Panc1 (cell line): ENCODE results near the gene ZNF174. TPM values are rescaled to one million over a fixed set of nuclear protein-coding genes. Genes with fewer than 3 reads are reported as not detected.

ENCODE experiments used
- ATAC-seq: fragments of 200-7000 bp; cut with Tn5 transposase; 2 replicates; pipeline ENCODE4 v1.9.1; 2020; ENCODE audit warnings: mild to moderate bottlenecking, moderate library complexity
- BruUV-seq: library from RNA; stranded (reverse); fragments of 400-500 nt; replicated peaks from 2 replicates; lab custom pipeline; 2021; lab: Mats Ljungman, UMichigan
- CTCF ChIA-PET: fragments of 300-600 bp; sonication (Branson Sonifier 250); formaldehyde crosslinking; loops from one replicate; lab custom pipeline; 2022; ENCODE audit warnings: antibody characterized with exemption; lab: Charles Lee
- POLR2A ChIA-PET: fragments of 300-600 bp; sonication (Branson Sonifier 250); formaldehyde crosslinking; loops from one replicate; lab custom pipeline; 2022; ENCODE audit warnings: antibody characterized with exemption; lab: Charles Lee
- DNase-seq: peaks from one replicate; pipeline ENCODE4 v3.0.0-alpha.2; 2010; ENCODE audit warnings: low read depth, low spot score
- H3K27ac ChIP-seq: 2 replicates; pipeline ENCODE4 v1.5.1; 2011; ENCODE audit warnings: mild to moderate bottlenecking, low read length, inconsistent platforms
- H3K27me3 ChIP-seq: fragments of 200-500 bp; sonication (Bioruptor generic); 2 replicates; pipeline ENCODE4 v1.6.0; 2014; ENCODE audit warnings: low read length, inconsistent platforms; ENCODE audit not compliant: control insufficient read depth, insufficient read depth
- H3K36me3 ChIP-seq: fragments of 200-500 bp; sonication (Bioruptor generic); 2 replicates; pipeline ENCODE4 v1.5.1; 2014; ENCODE audit warnings: inconsistent platforms, mild to moderate bottlenecking, low read length, moderate library complexity; ENCODE audit not compliant: control insufficient read depth, insufficient read depth
- H3K4me1 ChIP-seq: 2 replicates; pipeline ENCODE4 v1.5.1; 2011; ENCODE audit warnings: inconsistent platforms, mild to moderate bottlenecking, low read length, moderate library complexity; ENCODE audit not compliant: control insufficient read depth, insufficient read depth
- H3K4me3 ChIP-seq, 2 experiments: 2 replicates each; pipeline ENCODE4 v1.5.1; 2011 to 2012; ENCODE audit warnings: low read depth in 2 of 2, low read length in 2 of 2, mild to moderate bottlenecking in 2 of 2, inconsistent platforms in 1 of 2, moderate library complexity in 1 of 2
- H3K9me3 ChIP-seq: fragments of 200-500 bp; sonication (Bioruptor generic); 2 replicates; pipeline ENCODE4 v1.5.1; 2014; ENCODE audit warnings: low read depth, mild to moderate bottlenecking, inconsistent platforms, low read length, moderate library complexity; ENCODE audit not compliant: control insufficient read depth, insufficient read depth
- CTCF ChIP-seq: fragments of 450-650 bp; IDR thresholded peaks from 2 replicates; pipeline ENCODE4 v1.5.1; 2017; ENCODE audit warnings: mild to moderate bottlenecking
- POLR2AphosphoS5 ChIP-seq: IDR thresholded peaks from 2 replicates; pipeline ENCODE4 v1.6.1; 2012; ENCODE audit warnings: mild to moderate bottlenecking, low read depth, low read length, moderate library complexity
- REST ChIP-seq, 2 experiments: IDR thresholded peaks; 2 replicates each; pipeline ENCODE4 v1.6.1; 2011 to 2012; ENCODE audit warnings: low read depth in 2 of 2, control low read depth in 1 of 2, low read length in 1 of 2, mild to moderate bottlenecking in 1 of 2, moderate library complexity in 1 of 2; ENCODE audit not compliant: insufficient read depth in 1 of 2
- SIN3A ChIP-seq: IDR thresholded peaks from 2 replicates; pipeline ENCODE4 v1.6.1; 2012; ENCODE audit warnings: low read depth, mild to moderate bottlenecking, low read length, moderate library complexity, borderline replicate concordance; ENCODE audit not compliant: insufficient read depth
- TCF7L2 ChIP-seq: IDR thresholded peaks from 2 replicates; pipeline ENCODE4 v1.6.1; 2011; ENCODE audit warnings: mild to moderate bottlenecking, low read depth, low read length, inconsistent platforms
- in situ Hi-C: cut with HindIII; loops from 2 replicates; pipeline ENCODE4 v1.10.0; 2016; ENCODE audit warnings: low sequenced_read_pairs, low pct_unique_long_range_greater_than_20kb
- intact Hi-C: fragments of 100-400 bp; cut with micrococcal nuclease; formaldehyde crosslinking; loops from one replicate; pipeline ENCODE4 v1.10.0; 2022; ENCODE audit not compliant: unreplicated experiment
- total RNA-seq: library from RNA; stranded (reverse); gene quantifications from one replicate; pipeline ENCODE4 v1.2.1, GENCODE V29; 2021; ENCODE audit not compliant: unreplicated experiment

The ZNF174 gene
- total RNA-seq, 1 experiment from 2014 or later: 14.4 TPM

GRCh38 chr16:3389663-3390338 is 11.2 kb upstream of the ZNF174 start:
- no TSS peak for BruUV-seq
- Histone ChIP-seq H3K36me3 (no peaks in the 10 kb centered on the region), H3K27me3 (no peaks in the 10 kb centered on the region), H3K4me1 (no peaks in the 10 kb centered on the region), H3K9me3 (peaks cover 46% of the 10 kb centered on the region), H3K4me3 (no peak overlapping the region), H3K27ac (no peak overlapping the region)
- intact Hi-C loops (no loop called here), in situ Hi-C loops (no loop called here)
- no peak for ATAC-seq
- POLR2A ChIA-PET: no interaction called here
- CTCF ChIA-PET: no interaction called here
- no peak for DNase-seq
- TF ChIP-seq CTCF: no peak

- CTCF ChIA-PET: no interaction called here
- TF ChIP-seq REST (IDR thresholded peaks at IDR 0.05; ENCODE audit: insufficient read depth in 1 of 2, low read depth in 2 of 2, low read length in 1 of 2) (no peak), TCF7L2 (no peak), SIN3A (no peak), POLR2AphosphoS5 (no peak), CTCF (no peak)
- Histone ChIP-seq H3K9me3 (peaks cover 43% of the 10 kb centered on the region), H3K36me3 (peaks cover 6% of the 10 kb centered on the region; the same call in 1 of the 2 replicates), H3K27ac (peak overlapping the region; percentile 91), H3K4me3 (peak overlapping the region; percentile 82 to 89), H3K27me3 (no peaks in the 10 kb centered on the region), H3K4me1 (0 out of 2 replicates have a peak, but pooled peaks cover 3% of the 10 kb centered on the region)
- POLR2A ChIA-PET: no interaction called here
- DNase-seq: no peak
- intact Hi-C loops (no loop called here), in situ Hi-C loops (no loop called here)
- no peak for ATAC-seq
- TSS peak; percentile 76 for BruUV-seq
These were observed 603 bp upstream of the ZNF174 start for GRCh38 chr16:3400446-3400778.
